HepG2 (cell line): ENCODE data around the gene FZD4. TPM values are rescaled to one million over a fixed set of nuclear protein-coding genes. Genes with fewer than 3 reads are reported as not detected.

Source experiments
- AFF4 ChIP-seq: sonication (generic); formaldehyde crosslinking; IDR thresholded peaks from 2 replicates; pipeline ENCODE4 v1.4.0; 2020; ENCODE audit warnings: missing genetic modification reagents
- DZIP1 ChIP-seq: sonication (generic); formaldehyde crosslinking; IDR thresholded peaks from 2 replicates; pipeline ENCODE4 v1.5.0; 2020; ENCODE audit warnings: mild to moderate bottlenecking, missing genetic modification reagents
- FOXM1 ChIP-seq: sonication (generic); formaldehyde crosslinking; IDR thresholded peaks from 2 replicates; pipeline ENCODE4 v1.5.0; 2020; ENCODE audit warnings: missing genetic modification reagents
- HIVEP1 ChIP-seq: sonication (generic); formaldehyde crosslinking; IDR thresholded peaks from 2 replicates; pipeline ENCODE4 v1.4.0; 2020; ENCODE audit warnings: mild to moderate bottlenecking, missing genetic modification reagents
- HNRNPLL ChIP-seq: fragments of 200-400 bp; formaldehyde crosslinking; IDR thresholded peaks from 2 replicates; pipeline ENCODE4 v1.6.1; 2017; ENCODE audit warnings: mild to moderate bottlenecking, low read depth, low read length; ENCODE audit not compliant: poor library complexity, severe bottlenecking
- HNRNPUL1 ChIP-seq: fragments of 200-400 bp; formaldehyde crosslinking; IDR thresholded peaks from 2 replicates; pipeline ENCODE4 v1.6.1; 2017; ENCODE audit warnings: low read depth, mild to moderate bottlenecking, low read length, moderate library complexity
- KDM5B ChIP-seq: sonication (generic); formaldehyde crosslinking; IDR thresholded peaks from 2 replicates; pipeline ENCODE4 v1.4.0; 2020; ENCODE audit warnings: missing genetic modification reagents, mild to moderate bottlenecking, borderline replicate concordance
- KLF11 ChIP-seq: IDR thresholded peaks from 2 replicates; pipeline ENCODE4 v1.6.1; 2016; ENCODE audit warnings: missing compliant biosample characterization
- NAIF1 ChIP-seq: sonication (generic); formaldehyde crosslinking; IDR thresholded peaks from 2 replicates; pipeline ENCODE4 v1.5.0; 2020; ENCODE audit warnings: mild to moderate bottlenecking, missing genetic modification reagents, borderline replicate concordance
- NCOR1 ChIP-seq: fragments of 200-600 bp; sonication (generic); IDR thresholded peaks from 2 replicates; pipeline ENCODE4 v1.7.0; 2017; ENCODE audit warnings: antibody characterized with exemption, low read length, borderline replicate concordance
- NFYB ChIP-seq: sonication (generic); formaldehyde crosslinking; IDR thresholded peaks from 2 replicates; pipeline ENCODE4 v1.4.0; 2020; ENCODE audit warnings: missing genetic modification reagents
- POGZ ChIP-seq: sonication (generic); formaldehyde crosslinking; IDR thresholded peaks from 2 replicates; pipeline ENCODE4 v1.4.0; 2020; ENCODE audit warnings: mild to moderate bottlenecking, missing genetic modification reagents
- PTBP1 ChIP-seq: fragments of 200-400 bp; formaldehyde crosslinking; IDR thresholded peaks from 2 replicates; pipeline ENCODE4 v1.6.1; 2018; ENCODE audit warnings: low read length, low read depth; ENCODE audit not compliant: poor library complexity, severe bottlenecking
- RARG ChIP-seq: sonication (generic); formaldehyde crosslinking; IDR thresholded peaks from 2 replicates; pipeline ENCODE4 v1.4.0; 2020; ENCODE audit warnings: low read depth, mild to moderate bottlenecking, missing genetic modification reagents
- RNF2 ChIP-seq: fragments of 450-650 bp; conservative IDR thresholded peaks from 2 replicates; pipeline ENCODE4 v1.6.1; 2016; ENCODE audit warnings: low read depth
- SMYD3 ChIP-seq: sonication (generic); formaldehyde crosslinking; IDR thresholded peaks from 2 replicates; pipeline ENCODE4 v1.8.1; 2023; ENCODE audit warnings: mild to moderate bottlenecking, missing genetic modification reagents
- ZFAT ChIP-seq: sonication (generic); formaldehyde crosslinking; conservative IDR thresholded peaks from 2 replicates; pipeline ENCODE4 v1.8.1; 2023; ENCODE audit warnings: missing genetic modification reagents, inconsistent platforms
- ZNF292 ChIP-seq: sonication (generic); formaldehyde crosslinking; IDR thresholded peaks from 2 replicates; pipeline ENCODE4 v1.8.1; 2022; ENCODE audit warnings: mild to moderate bottlenecking, low read depth, missing genetic modification reagents, borderline replicate concordance
- ZNF33A ChIP-seq: sonication (generic); formaldehyde crosslinking; IDR thresholded peaks from 2 replicates; pipeline ENCODE4 v1.5.1; 2020; ENCODE audit warnings: missing genetic modification reagents, mild to moderate bottlenecking, moderate library complexity, borderline replicate concordance
- ZNF367 ChIP-seq: sonication (generic); formaldehyde crosslinking; IDR thresholded peaks from 2 replicates; pipeline ENCODE4 v1.4.0; 2020; ENCODE audit warnings: missing genetic modification reagents, borderline replicate concordance
- ZNF383 ChIP-seq: sonication (generic); formaldehyde crosslinking; IDR thresholded peaks from 2 replicates; pipeline ENCODE4 v1.4.0; 2020; ENCODE audit warnings: missing genetic modification reagents, mild to moderate bottlenecking, borderline replicate concordance
- ZNF574 ChIP-seq: sonication (generic); formaldehyde crosslinking; IDR thresholded peaks from 2 replicates; pipeline ENCODE4 v1.4.0; 2020; ENCODE audit warnings: missing genetic modification reagents
- polyA plus RNA-seq, 8 experiments: library from polyadenylated mRNA; depleted of rRNA in 3 of 8; stranded (reverse) in 7 of 8; unstranded in 1 of 8; fragments of >200 nt; fragmentation: Illumina TruSeq in 4 of 8; extraction: Trizol in 4 of 8; gene quantifications; 2 replicates each; pipeline versions ENCODE4 v1.2.1 to v1.2.3, GENCODE V29; 2011 to 2016; ENCODE audit warnings: low read depth in 4 of 8, missing spikeins in 1 of 8, mixed read lengths in 1 of 8; ENCODE audit not compliant: insufficient read depth in 1 of 8
- total RNA-seq, 5 experiments: library from RNA; depleted of rRNA; stranded (reverse); fragments of >200 nt; fragmentation: Illumina TruSeq; extraction: Trizol; gene quantifications; 2 replicates each; pipeline ENCODE4 v1.2.3, GENCODE V29; 2016; ENCODE audit warnings: low read depth in 1 of 5

FZD4 gene
- total and polyA plus RNA-seq, 2 of the 13 experiments (the other 11 are each of a cell fraction or from before 2014, with no cell fraction given), result 46.5 to 70.4 TPM

GRCh38 chr11:86978247-86978646 is 23.1 kb upstream of the FZD4 start (continued):
- TF ChIP-seq POGZ, result peak; percentile 50; the same call in 1 of the 2 replicates
- TF ChIP-seq DZIP1 (CRISPR knock-in tag), result no peak
- no peak for TF ChIP-seq ZNF574 (CRISPR knock-in tag)
- no peak for TF ChIP-seq ZNF33A (CRISPR knock-in tag)
- TF ChIP-seq ZNF383 (CRISPR knock-in tag), result no peak
- TF ChIP-seq NAIF1 (CRISPR knock-in tag), result no peak
- no peak for TF ChIP-seq ZNF292
- TF ChIP-seq SMYD3, result no peak
- no peak for TF ChIP-seq HNRNPUL1
- TF ChIP-seq PTBP1, result no peak
- TF ChIP-seq NFYB (CRISPR knock-in tag), result no peak
- TF ChIP-seq AFF4 (CRISPR knock-in tag), result no peak
- TF ChIP-seq RARG (CRISPR knock-in tag), result no peak
- TF ChIP-seq HNRNPLL, result no peak
- peak; percentile 37; the same call in 1 of the 2 replicates for TF ChIP-seq NCOR1
- no peak for TF ChIP-seq ZNF367 (CRISPR knock-in tag)
- no peak for TF ChIP-seq ZFAT (CRISPR knock-in tag)
- TF ChIP-seq KDM5B (CRISPR knock-in tag), result no peak
- no peak for TF ChIP-seq KLF11 (CRISPR knock-in tag)
- no peak for TF ChIP-seq HIVEP1 (CRISPR knock-in tag)
- no peak for TF ChIP-seq RNF2
- no peak for TF ChIP-seq FOXM1 (CRISPR knock-in tag)
